ENCODE data around the gene SLC37A3.
"Not testable (repeated sequence)": the region's sequence is repeated elsewhere in the genome, so short reads cannot be mapped to it uniquely, and the experiment has no call there.

Gene SLC37A3

GRCh38 chr7:140397784-140398750 lies at the start of gene SLC37A3:
Gene SLC37A3, minus strand, starts transcription at chr7:140398530. Its CDS starts 16,004 bp downstream, at chr7:140382526.
- DNase-seq = peak; percentile 92

- no peak for DNase-seq
Measured at GRCh38 chr7:140447841-140448240, 49.5 kb upstream of the SLC37A3 start.

GRCh38 chr7:140446467-140446866 lies 48.1 kb upstream of the SLC37A3 start:
- no peak for DNase-seq

- DNase-seq = no peak
Measured at GRCh38 chr7:140441519-140441918, 43.2 kb upstream of the SLC37A3 start.

GRCh38 chr7:140440593-140440992 lies 42.3 kb upstream of the SLC37A3 start:
- DNase-seq = no peak

GRCh38 chr7:140439359-140439758 lies 41.0 kb upstream of the SLC37A3 start:
- no peak for DNase-seq

GRCh38 chr7:140435252-140435895 lies 37.0 kb upstream of the SLC37A3 start:
- DNase-seq = no peak

GRCh38 chr7:140433396-140433795 lies 35.1 kb upstream of the SLC37A3 start:
- no peak for DNase-seq

GRCh38 chr7:140426130-140426529 lies 27.8 kb upstream of the SLC37A3 start:
- no peak for DNase-seq

GRCh38 chr7:140425718-140426117 lies 27.4 kb upstream of the SLC37A3 start:
- DNase-seq = no peak

GRCh38 chr7:140423501-140423900 lies 25.2 kb upstream of the SLC37A3 start:
- DNase-seq = no peak

- no peak for DNase-seq
Measured at GRCh38 chr7:140421521-140421920, 23.2 kb upstream of the SLC37A3 start.

- DNase-seq = no peak
Measured at GRCh38 chr7:140418653-140419052, 20.3 kb upstream of the SLC37A3 start.

- DNase-seq = not testable (repeated sequence)
Measured at GRCh38 chr7:140418156-140418472, 19.8 kb upstream of the SLC37A3 start.

GRCh38 chr7:140417456-140418155 lies 19.3 kb upstream of the SLC37A3 start:
- no peak for DNase-seq

- no peak for DNase-seq
Measured at GRCh38 chr7:140416560-140416959, 18.2 kb upstream of the SLC37A3 start.

- DNase-seq = not testable (repeated sequence)
Measured at GRCh38 chr7:140415816-140416215, 17.5 kb upstream of the SLC37A3 start.

- no peak for DNase-seq
Measured at GRCh38 chr7:140415361-140415760, 17.0 kb upstream of the SLC37A3 start.

GRCh38 chr7:140404565-140405065 lies 6.3 kb upstream of the SLC37A3 start:
- DNase-seq = no peak

- peak; percentile 38 for DNase-seq
Measured at GRCh38 chr7:140403878-140404564, 5.7 kb upstream of the SLC37A3 start, which contains the start of gene RAB19. Gene RAB19, plus strand, starts transcription at chr7:140404058. Its CDS starts 3,589 bp downstream, at chr7:140407647.

GRCh38 chr7:140402178-140402835 lies 4.0 kb upstream of the SLC37A3 start:
- peak; percentile 55 for DNase-seq

- DNase-seq = no peak
Measured at GRCh38 chr7:140400381-140400780, 2.1 kb upstream of the SLC37A3 start.
